Urothelium cell line (cell line): ENCODE measurements around the gene GLUD1.
"Not testable (repeated sequence)": the region's sequence is repeated elsewhere in the genome, so short reads cannot be mapped to it uniquely, and the experiment has no call there.

ENCODE experiments used
- DNase-seq: peaks from one replicate; pipeline ENCODE4 v3.0.0; 2011; ENCODE audit warnings: low spot score, mixed read lengths
- FAIRE-seq: peaks from 2 replicates; lab custom pipeline; 2011; peaks lifted over from hg19 to GRCh38; lab: Jason Lieb, UNC

Gene GLUD1

GRCh38 chr10:87092376-87092860, 2.2 kb downstream of the GLUD1 start:
- DNase-seq, result no peak
- no peak for FAIRE-seq

DNA sequence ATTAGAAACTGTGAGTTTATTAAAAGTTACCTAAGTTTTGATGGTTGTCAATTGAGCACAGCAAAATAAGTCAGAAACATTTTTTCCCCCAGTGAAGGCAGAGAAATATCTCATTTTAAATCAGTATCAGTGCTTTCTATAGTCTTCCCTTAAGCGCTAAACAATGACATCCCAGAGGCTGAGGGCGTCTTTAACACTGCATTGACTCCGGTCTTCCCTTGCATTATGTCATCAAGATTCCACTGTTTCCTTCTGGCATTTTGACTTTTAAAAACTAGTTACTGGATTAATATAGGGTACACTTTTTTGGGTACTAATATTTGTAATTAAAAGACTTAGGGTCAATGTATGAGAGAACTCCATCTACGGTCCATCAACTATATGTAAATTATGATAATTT, 3.9 kb downstream of the GLUD1 start:
- FAIRE-seq, result no peak
- DNase-seq, result no peak

DNA sequence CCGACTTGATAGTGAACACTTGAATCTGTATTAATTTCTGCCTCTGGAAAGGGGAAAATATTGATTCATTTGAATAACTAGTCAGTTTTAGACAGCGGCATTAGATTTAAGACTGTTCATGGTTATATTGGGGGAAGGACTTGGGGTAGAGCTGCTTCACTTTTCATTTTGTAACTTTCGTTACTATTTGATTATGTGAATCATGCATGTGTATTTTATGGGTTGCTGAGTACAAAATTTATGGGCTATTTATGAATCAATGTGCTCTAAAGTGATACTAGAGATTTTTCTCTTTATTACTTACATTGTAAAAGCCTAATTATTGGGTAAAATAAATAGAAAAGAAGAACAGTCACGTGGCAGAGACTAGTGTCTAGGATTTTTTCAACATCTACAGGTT, 4.9 kb downstream of the GLUD1 start:
- FAIRE-seq, result no peak
- no peak for DNase-seq

DNA sequence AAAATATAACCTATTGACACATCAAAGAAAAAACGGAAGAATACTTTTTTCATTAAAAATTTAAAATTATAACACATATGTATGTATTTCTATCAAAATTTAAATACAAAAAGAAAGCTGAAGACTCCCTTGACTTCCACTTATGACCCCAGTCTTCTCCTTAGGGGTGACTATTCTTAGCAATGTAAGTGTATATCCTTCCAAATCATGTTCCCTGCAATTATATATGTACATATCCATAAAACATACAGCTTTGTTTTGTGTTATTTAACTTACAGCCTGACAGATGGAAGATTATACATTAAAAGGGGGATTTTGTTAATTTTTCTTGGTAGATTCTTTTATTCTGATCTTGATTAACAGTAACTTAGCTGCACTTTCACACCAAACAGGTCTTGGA, 9.1 kb downstream of the GLUD1 start:
- no peak for DNase-seq
- FAIRE-seq, result no peak

GRCh38 chr10:87084291-87084782, 10.3 kb downstream of the GLUD1 start:
- DNase-seq, FAIRE-seq: not testable (repeated sequence)

DNA sequence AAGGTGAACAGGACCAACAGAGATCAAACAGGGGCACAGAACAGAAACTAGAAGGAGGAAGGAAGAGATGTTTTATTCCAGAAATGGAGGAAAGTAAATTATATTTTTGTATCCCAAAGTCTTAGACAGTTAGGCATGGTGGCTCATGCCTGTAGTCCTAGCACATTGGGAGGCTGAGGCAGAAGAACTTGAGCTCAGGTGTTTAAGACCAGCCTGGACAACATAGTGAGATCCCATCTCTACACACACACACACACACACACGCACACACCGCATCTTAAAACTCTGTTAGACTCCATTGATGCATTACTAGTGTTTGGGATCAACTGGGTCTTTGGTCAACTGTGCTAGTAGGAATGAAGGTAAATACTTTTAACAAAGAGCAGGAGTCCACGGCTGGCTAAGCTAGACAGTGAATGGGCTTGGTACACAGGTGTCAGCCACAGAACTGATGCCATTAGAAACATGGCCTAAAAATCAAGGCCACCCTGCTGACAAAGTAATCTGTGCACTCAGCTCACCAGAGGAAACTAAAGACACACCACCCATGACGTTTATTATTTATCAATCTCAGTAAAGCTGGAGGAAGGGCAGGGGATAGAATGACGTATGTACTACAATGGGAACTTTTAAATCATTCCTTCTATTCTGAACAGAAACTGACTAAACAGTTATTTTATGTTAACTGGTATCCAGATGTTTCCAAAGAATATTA, 10.9 kb downstream of the GLUD1 start:
- not testable (repeated sequence) for FAIRE-seq, DNase-seq

- not testable (repeated sequence) for FAIRE-seq, DNase-seq
Measured at GRCh38 chr10:87082219-87082618, 12.4 kb downstream of the GLUD1 start.

DNA sequence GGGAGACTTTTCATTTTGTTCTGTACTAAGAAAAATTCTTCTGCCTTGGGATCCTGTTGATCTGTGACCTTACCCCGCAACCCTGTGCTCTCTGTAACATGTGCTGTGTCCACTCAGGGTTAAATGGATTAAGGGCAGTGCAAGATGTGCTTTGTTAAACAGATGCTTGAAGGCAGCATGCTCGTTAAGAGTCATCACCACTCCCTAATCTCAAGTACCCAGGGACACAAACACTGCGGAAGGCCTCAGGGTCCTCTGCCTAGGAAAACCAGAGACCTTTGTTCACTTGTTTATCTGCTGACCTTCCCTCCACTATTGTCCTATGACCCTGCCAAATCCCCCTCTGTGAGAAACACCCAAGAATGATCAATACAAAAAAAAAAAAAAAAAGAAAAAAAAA, 13.1 kb downstream of the GLUD1 start:
- not testable (repeated sequence) for FAIRE-seq

GRCh38 chr10:87080621-87081020, 14.0 kb downstream of the GLUD1 start:
- not testable (repeated sequence) for DNase-seq, FAIRE-seq

More for the DNA sequence above, 13.1 kb downstream of the GLUD1 start:
- DNase-seq, result not testable (repeated sequence)

GRCh38 chr10:87079106-87079836, 15.4 kb downstream of the GLUD1 start:
- DNase-seq (no peak), FAIRE-seq (no peak)

GRCh38 chr10:87076421-87076820, 18.2 kb downstream of the GLUD1 start:
- not testable (repeated sequence) for DNase-seq, FAIRE-seq

DNA sequence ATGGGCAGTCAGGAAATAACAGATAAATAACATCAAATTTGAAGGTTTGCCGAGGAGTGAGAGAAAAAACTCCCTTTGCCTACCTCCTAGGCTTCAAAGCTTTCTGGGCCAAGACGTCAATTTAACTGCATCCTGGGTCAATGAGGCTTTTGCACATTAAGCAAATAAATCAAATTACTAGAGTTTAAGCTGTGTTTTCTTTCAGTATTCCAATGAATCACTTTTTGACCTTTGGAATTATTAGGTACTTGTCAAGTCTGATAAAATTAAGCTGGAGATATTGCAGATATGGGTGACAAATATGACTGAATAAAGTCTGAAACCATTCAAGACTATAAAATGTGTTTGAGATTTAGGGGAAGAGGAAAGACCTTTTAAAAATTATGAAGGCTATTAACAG, 22.2 kb downstream of the GLUD1 start:
- no peak for FAIRE-seq

GRCh38 chr10:87068281-87068680, 26.4 kb downstream of the GLUD1 start:
- no peak for FAIRE-seq
- DNase-seq, result no peak

More for the DNA sequence above, 22.2 kb downstream of the GLUD1 start:
- no peak for DNase-seq

GRCh38 chr10:87066865-87067264, 27.8 kb downstream of the GLUD1 start:
- FAIRE-seq (no peak), DNase-seq (no peak)

- FAIRE-seq, result no peak
- DNase-seq, result no peak
Measured at GRCh38 chr10:87066178-87066577, 28.5 kb downstream of the GLUD1 start.

- no peak for FAIRE-seq
- no peak for DNase-seq
Measured at GRCh38 chr10:87064651-87065050, 30.0 kb downstream of the GLUD1 start.

GRCh38 chr10:87060280-87060928, 34.2 kb downstream of the GLUD1 start:
- DNase-seq (no peak), FAIRE-seq (no peak)

- FAIRE-seq, result no peak
- no peak for DNase-seq
Measured at GRCh38 chr10:87059401-87059800, 35.2 kb downstream of the GLUD1 start.

- FAIRE-seq (no peak), DNase-seq (no peak)
Measured at GRCh38 chr10:87058171-87058570, 36.5 kb downstream of the GLUD1 start.

DNA sequence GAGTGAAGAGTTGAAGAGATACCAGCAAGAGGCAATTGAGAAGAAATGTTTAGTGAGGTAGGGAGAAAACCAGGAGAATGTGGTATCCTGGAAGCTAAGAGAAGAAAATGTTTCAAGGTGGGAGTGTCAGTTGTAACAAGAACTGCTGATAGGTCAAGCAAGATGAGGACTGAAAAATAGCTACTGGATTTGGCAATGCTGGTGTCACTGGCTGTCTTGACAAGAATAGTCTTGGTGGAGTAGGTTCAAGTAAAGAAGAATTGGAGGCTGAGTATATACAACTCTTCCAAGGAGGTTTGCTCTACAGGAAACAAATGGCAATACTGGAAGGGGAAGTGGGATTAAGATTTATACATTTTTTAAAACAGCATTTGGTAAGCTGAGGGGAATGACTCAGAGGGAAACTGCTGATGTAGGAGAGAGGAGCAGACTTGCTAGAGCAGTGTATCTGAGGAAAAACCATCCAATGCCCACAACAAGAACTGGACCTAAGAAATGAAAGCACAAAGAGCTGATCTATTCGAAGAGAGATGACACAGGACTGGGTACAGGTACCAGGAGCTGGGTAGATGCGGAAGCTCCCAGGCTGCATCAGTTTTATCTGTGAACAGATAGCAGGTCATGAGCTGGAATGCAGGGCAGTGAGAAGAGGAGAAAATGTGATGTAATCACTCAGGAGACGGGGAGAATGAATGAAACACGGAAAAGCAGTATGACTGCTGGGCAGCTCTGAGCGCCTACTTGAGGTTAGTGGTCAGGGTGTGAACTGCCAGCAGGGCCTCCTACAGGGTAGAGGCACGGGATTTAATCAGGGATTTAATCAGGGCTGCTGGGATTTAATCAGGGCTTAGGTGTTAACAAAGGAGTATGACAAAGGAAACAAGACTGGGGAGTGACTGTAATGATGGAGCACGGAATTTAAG, 40.0 kb downstream of the GLUD1 start:
- no peak for DNase-seq

More for the DNA sequence above, 40.0 kb downstream of the GLUD1 start:
- no peak for FAIRE-seq
